CD4-positive, alpha-beta memory T cell (primary cell): ENCODE results near the gene AGPAT1. TPM values are rescaled to one million over a fixed set of nuclear protein-coding genes. Genes with fewer than 3 reads are reported as not detected.

ENCODE experiments used
- CTCF ChIA-PET: fragments of 350-600 bp; sonication (Branson Sonifier 250); formaldehyde crosslinking; loops from one replicate; lab custom pipeline; 2021; ENCODE audit warnings: inconsistent platforms; ENCODE audit not compliant: partially characterized antibody; lab: Charles Lee
- POLR2A ChIA-PET: fragments of 350-600 bp; sonication (Branson Sonifier 250); formaldehyde crosslinking; loops from one replicate; lab custom pipeline; 2021; ENCODE audit not compliant: partially characterized antibody; lab: Charles Lee
- DNase-seq, 5 donors: peaks; one replicate each; pipeline versions ENCODE4 v3.0.0 to v3.0.0-alpha.2; 2020 to 2022; ENCODE audit warnings: mixed read lengths in 1 of 5
- H3K27ac ChIP-seq: one replicate; pipeline ENCODE4 v1.7.0; 2013; ENCODE audit warnings: low read depth, low read length
- H3K27me3 ChIP-seq: 2 replicates; pipeline ENCODE4 v1.7.0; 2013; ENCODE audit warnings: mild to moderate bottlenecking, low read length, moderate library complexity; ENCODE audit not compliant: insufficient read depth
- H3K36me3 ChIP-seq: 2 replicates; pipeline ENCODE4 v1.7.0; 2013; ENCODE audit warnings: mild to moderate bottlenecking, low read length, moderate library complexity; ENCODE audit not compliant: insufficient read depth
- H3K4me1 ChIP-seq: 2 replicates; pipeline ENCODE4 v1.7.0; 2013; ENCODE audit warnings: mild to moderate bottlenecking, low read length, moderate library complexity; ENCODE audit not compliant: insufficient read depth
- H3K4me3 ChIP-seq, 2 donors: one replicate each; pipeline ENCODE4 v1.7.0; 2013; ENCODE audit warnings: low read length in 2 of 2, mild to moderate bottlenecking in 1 of 2
- H3K9me3 ChIP-seq, 2 donors: one replicate each; pipeline ENCODE4 v1.7.0; 2013; ENCODE audit warnings: low read length in 2 of 2, control low read depth in 1 of 2; ENCODE audit not compliant: control insufficient read depth in 1 of 2
- H3K27ac Mint-ChIP-seq, 7 donors: one replicate each; pipeline ENCODE4 v1.8.0; 2020 to 2021; ENCODE audit warnings: mixed read lengths in 7 of 7, mild to moderate bottlenecking in 6 of 7, inconsistent platforms in 3 of 7, moderate library complexity in 3 of 7
- H3K27me3 Mint-ChIP-seq, 2 donors: one replicate each; pipeline ENCODE4 v1.8.0; 2020 to 2021; ENCODE audit warnings: mixed read lengths in 2 of 2
- H3K36me3 Mint-ChIP-seq, 2 donors: one replicate each; pipeline ENCODE4 v1.8.0; 2020 to 2021; ENCODE audit warnings: mixed read lengths in 2 of 2, inconsistent platforms in 1 of 2, mild to moderate bottlenecking in 1 of 2
- H3K4me1 Mint-ChIP-seq, 4 donors: one replicate each; pipeline ENCODE4 v1.8.0; 2020 to 2021; ENCODE audit warnings: mixed read lengths in 4 of 4, mild to moderate bottlenecking in 1 of 4
- H3K4me3 Mint-ChIP-seq, 8 donors: one replicate each; pipeline ENCODE4 v1.8.0; 2020 to 2021; ENCODE audit warnings: mixed read lengths in 8 of 8, mild to moderate bottlenecking in 7 of 8, moderate library complexity in 6 of 8, inconsistent platforms in 3 of 8
- H3K9me3 Mint-ChIP-seq, 8 donors: one replicate each; pipeline ENCODE4 v1.8.0; 2020 to 2021; ENCODE audit warnings: mixed read lengths in 8 of 8, mild to moderate bottlenecking in 5 of 8, inconsistent platforms in 3 of 8, moderate library complexity in 1 of 8
- intact Hi-C: fragments of 100-400 bp; cut with micrococcal nuclease; formaldehyde crosslinking; loops from one replicate; pipeline ENCODE4 v1.15.1; 2023
- polyA plus RNA-seq, 2 donors: library from polyadenylated mRNA; unstranded; fragments of 300-500 nt; fragmentation: Illumina TruSeq; gene quantifications; one replicate each; pipeline ENCODE4 v1.2.3, GENCODE V29; 2021
- total RNA-seq, 2 experiments: library from RNA; stranded (reverse); gene quantifications; one replicate each; pipeline ENCODE4 v1.2.3, GENCODE V29; 2021

Gene AGPAT1, protein sequence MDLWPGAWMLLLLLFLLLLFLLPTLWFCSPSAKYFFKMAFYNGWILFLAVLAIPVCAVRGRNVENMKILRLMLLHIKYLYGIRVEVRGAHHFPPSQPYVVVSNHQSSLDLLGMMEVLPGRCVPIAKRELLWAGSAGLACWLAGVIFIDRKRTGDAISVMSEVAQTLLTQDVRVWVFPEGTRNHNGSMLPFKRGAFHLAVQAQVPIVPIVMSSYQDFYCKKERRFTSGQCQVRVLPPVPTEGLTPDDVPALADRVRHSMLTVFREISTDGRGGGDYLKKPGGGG
- total RNA-seq (10 to 100 TPM; 32.2 to 32.8 TPM), polyA plus RNA-seq (10 to 100 TPM; 15.3 to 16.4 TPM)

DNA sequence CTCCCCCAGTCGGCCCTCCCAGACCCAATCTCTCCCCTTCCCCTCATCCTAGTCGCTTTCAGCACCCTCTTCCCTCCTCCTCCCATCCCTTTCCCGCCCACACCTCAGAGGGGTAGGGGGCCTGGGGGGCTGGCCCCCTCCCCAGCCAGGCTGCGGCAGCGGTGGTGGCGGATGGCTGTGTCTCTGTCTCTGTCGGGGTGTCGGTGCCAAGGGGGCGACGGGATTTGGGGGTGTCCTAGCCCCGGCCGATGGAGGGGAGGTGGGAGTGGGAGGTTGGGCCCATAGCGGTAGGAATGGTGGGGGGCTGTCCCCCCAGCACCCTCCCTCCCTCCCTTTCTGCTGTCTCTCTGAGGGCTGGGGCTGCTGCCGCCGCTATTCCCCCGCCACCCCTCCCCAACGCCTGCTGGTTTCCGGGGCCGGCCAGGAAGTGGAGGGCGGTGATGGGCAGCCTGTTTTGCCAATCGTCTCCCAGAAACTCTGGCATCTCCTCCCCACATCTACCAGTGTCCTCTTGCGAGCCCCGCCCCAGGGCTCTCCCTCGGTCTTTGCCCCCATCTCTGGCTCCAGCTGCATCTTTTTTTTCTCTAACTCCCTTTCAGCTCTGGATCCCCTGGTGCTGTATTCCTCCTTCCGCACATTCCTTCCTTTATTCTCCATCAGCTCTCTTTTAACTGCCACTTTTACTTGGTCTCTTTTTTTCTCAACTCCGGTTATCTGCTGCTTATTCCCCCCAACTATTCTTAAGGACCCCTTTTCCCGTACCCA lies at the start of gene AGPAT1:
TSS of gene AGPAT1 (minus strand) at position 374 of the 765 bp plus-strand sequence. CDS start 4,588 bp downstream, outside the sequence.
- intact Hi-C loops: loop anchor here (1.0 to 5.0 kb wide), 4 partner anchors 22 to 796 kb away; partner anchors contain the start of genes EHMT2, GPANK1 and PPT2
- peak within 1 kb of the TSS; percentile 92 to 100 (median 96) for H3K4me3 Mint-ChIP-seq
- H3K36me3 ChIP-seq: peaks cover 4% of the 10 kb centered on the region
- peak within 1 kb of the TSS; percentile 74 to 87 for H3K4me3 ChIP-seq
- H3K27me3 Mint-ChIP-seq: no peaks in the 10 kb centered on the region
- H3K27ac ChIP-seq: peak within 1 kb of the TSS; percentile 91
- CTCF ChIA-PET: interaction anchor here (0.9 to 1.4 kb wide), 3 partner anchors 19 to 78 kb away, joined by 3 to 10 read pairs (median 6); no protein-coding TSS in a partner anchor
- H3K27me3 ChIP-seq: no peaks in the 10 kb centered on the region
- H3K27ac Mint-ChIP-seq: peak within 1 kb of the TSS; percentile 97 to 100 (median 99)
- H3K4me1 ChIP-seq: peaks cover 66% of the 10 kb centered on the region
- H3K9me3 ChIP-seq: no peaks in the 10 kb centered on the region
- peak; percentile 94 to 97 (median 95) for DNase-seq
- H3K9me3 Mint-ChIP-seq: no peaks in the 10 kb centered on the region
- H3K4me1 Mint-ChIP-seq: peaks cover 54 to 83% (median 69%) of the 10 kb centered on the region in 4 donors
- peaks cover 14 to 30% of the 10 kb centered on the region in 2 donors for H3K36me3 Mint-ChIP-seq
- POLR2A ChIA-PET: interaction anchor here (0.6 to 8.4 kb wide), 8 partner anchors 8 to 796 kb away, joined by 3 to 408 read pairs (median 6); partner anchors contain the start of genes ATF6B, EGFL8, FKBPL and GPSM3

DNA sequence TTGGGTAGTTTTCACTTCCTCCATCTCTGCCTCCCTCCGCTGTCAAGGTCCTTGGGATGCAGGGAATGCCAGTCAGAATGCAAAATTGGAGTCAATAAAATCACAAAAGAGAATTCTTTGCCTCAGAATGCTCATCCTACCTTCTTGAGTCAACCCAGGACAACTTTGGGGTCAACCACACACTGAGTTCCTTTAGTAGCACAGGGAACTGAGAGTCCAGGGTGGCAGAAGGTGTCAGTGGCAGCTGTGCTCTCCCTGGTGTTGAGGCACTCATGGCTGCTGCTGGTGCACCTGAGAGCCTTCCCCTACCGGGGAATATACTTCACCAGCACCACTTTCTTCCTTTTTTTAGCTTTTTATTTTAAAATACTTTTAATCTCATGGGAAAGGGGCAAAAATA lies 48.8 kb upstream of the AGPAT1 start:
- DNase-seq: no peak
- Histone ChIP-seq H3K36me3 (no peaks in the 10 kb centered on the region), H3K27me3 (no peaks in the 10 kb centered on the region), H3K4me3 (no peak overlapping the region), H3K9me3 (no peaks in the 10 kb centered on the region), H3K27ac (no peak overlapping the region), H3K4me1 (no peaks in the 10 kb centered on the region)
- intact Hi-C loops: no loop called here
- H3K4me1 Mint-ChIP-seq: peaks cover 0 to 4% (median 2%) of the 10 kb centered on the region in 4 donors
- POLR2A ChIA-PET: no interaction called here
- CTCF ChIA-PET: no interaction called here
- H3K4me3 Mint-ChIP-seq: no peak overlapping the region
- H3K36me3 Mint-ChIP-seq: no peaks in the 10 kb centered on the region
- H3K27ac Mint-ChIP-seq: peak overlapping the region in 2 of 7 donors; percentile 15 to 22
- H3K9me3 Mint-ChIP-seq: no peaks in the 10 kb centered on the region
- no peaks in the 10 kb centered on the region for H3K27me3 Mint-ChIP-seq

DNA sequence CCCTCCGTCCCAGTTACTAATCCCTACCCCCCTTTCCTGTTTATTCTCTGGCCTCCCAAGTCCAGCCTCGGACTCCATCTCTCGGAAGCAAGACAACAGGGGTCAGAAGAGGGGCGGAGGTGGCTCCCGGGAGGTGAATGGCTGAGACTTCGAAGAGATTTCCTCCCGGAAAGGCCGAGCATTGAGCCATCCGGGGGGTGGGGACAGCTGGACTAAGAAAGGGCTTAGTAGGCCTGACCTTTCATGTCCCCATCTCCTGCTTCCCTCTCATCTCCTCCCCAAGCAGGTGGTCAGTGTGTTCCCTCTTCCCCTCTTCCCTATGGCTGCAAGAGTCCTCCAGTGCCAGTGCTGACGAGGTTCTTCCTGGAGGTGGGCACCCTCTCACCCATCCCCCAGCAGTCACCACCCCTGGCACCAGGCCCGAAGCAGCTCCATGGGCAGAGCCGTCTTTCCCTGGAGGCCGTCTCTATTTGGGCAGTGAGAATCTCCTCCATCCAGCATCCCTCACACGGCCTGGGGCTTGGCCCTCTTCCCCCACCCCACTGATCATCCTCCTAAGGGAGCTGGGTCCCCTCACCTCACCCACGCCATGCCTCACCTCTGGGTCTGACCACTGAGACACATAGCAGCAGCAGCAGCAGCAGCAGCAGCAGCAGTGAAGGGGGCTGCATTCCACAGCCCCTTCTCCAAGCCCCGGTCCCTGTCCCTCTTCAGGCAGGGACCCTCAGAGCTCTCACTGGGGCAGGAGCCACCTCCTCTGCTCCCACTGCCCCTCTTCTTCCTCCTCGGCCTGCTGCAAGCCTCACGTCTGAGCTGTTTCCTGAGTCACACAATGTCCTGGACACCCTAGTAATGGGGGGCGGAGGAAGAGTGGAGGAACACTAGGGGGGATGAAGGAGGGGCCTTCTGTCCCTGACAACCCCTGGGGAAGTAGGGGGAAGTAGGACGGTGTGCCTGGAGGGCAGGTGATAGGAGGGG lies 47.7 kb upstream of the AGPAT1 start, which contains the start of gene NOTCH4:
TSS of gene NOTCH4 (minus strand) at position 810 of the 978 bp plus-strand sequence. CDS start at position 671, 139 bp downstream.
- peaks cover 0 to 4% (median 2%) of the 10 kb centered on the region in 4 donors for H3K4me1 Mint-ChIP-seq
- H3K9me3 Mint-ChIP-seq: no peaks in the 10 kb centered on the region
- ChIA-PET POLR2A (no interaction called here), CTCF (no interaction called here)
- no peaks in the 10 kb centered on the region for H3K36me3 Mint-ChIP-seq
- Histone ChIP-seq H3K27ac (no peak within 1 kb of the TSS), H3K27me3 (no peaks in the 10 kb centered on the region), H3K9me3 (no peaks in the 10 kb centered on the region), H3K4me1 (no peaks in the 10 kb centered on the region), H3K36me3 (no peaks in the 10 kb centered on the region), H3K4me3 (no peak within 1 kb of the TSS)
- peak within 1 kb of the TSS in 3 of 7 donors; percentile 15 to 60 (median 22) for H3K27ac Mint-ChIP-seq
- no peak for DNase-seq
- no peak within 1 kb of the TSS for H3K4me3 Mint-ChIP-seq
- intact Hi-C loops: no loop called here
- no peaks in the 10 kb centered on the region for H3K27me3 Mint-ChIP-seq

DNA sequence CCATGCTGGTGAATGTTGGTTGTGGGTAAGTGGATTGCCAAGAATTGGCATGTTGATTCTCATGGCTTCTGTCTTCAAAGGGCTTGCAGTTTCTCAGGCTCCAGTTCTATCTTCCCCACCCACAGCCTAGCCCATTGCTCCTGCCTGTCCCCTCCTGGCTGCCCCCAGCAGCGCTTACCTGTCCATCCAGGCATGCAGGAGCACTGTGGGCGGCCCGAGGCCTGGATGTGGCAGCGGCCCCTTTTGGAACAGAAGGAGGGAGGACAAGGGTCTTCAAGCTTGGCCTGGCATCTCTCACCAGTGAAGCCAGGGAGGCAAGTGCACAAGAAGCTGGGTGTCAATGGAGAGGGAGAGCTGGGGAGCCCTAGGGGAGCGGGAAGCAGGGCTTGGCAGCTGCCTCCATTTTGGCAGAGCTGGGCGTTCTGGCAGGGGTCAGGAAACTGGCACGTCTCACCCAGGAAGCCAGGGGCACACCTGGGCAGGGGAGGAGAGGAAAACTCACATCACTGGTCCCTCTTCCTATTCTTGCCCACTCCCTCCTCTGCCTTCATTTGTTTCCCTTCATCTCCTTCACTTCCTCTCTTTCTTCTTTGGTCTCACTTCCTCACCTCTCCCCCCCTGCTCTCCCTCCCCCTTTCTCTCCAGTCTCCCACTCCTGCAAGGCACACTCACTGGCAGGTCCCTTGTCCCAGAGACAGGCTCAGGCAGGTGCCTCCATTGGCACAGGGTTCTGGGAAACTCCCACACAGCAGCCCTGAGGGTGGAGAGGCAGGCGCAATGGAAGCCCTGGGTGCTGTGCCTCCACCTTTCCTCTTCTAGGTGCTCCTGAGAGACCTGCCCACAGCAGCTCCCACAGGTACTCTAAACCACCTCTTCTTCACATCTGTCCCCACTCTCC lies 46.7 kb upstream of the AGPAT1 start:
- no peaks in the 10 kb centered on the region for H3K27me3 ChIP-seq
- POLR2A ChIA-PET: no interaction called here
- no peaks in the 10 kb centered on the region for H3K4me1 ChIP-seq
- Mint-ChIP-seq H3K27me3 (no peaks in the 10 kb centered on the region), H3K4me3 (no peak overlapping the region), H3K27ac (no peak overlapping the region), H3K4me1 (peaks cover 0 to 4% (median 2%) of the 10 kb centered on the region in 4 donors), H3K9me3 (no peaks in the 10 kb centered on the region), H3K36me3 (no peaks in the 10 kb centered on the region)
- no peaks in the 10 kb centered on the region for H3K9me3 ChIP-seq
- intact Hi-C loops: no loop called here
- no peaks in the 10 kb centered on the region for H3K36me3 ChIP-seq
- H3K27ac ChIP-seq: no peak overlapping the region
- DNase-seq: no peak
- CTCF ChIA-PET: no interaction called here
- H3K4me3 ChIP-seq: no peak overlapping the region

DNA sequence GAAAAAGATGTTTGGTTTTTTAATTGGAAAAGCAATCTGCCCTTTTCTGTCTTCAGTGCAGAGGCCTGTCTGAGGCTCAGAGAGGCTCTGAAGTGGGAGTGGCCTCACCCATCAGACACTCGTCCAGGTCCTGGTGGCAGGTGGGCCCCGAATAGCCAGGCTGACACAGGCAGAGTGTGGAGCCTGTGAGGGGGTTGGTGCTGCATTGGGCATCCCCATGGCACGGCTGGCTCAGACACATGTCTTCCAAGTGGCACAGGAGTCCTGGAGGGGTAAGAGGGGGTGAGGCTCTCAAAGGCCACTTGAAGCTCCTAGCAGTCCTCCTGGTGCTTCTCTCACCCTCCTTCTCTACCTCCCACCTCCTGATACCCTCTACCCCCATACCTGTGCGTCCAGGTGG lies 44.1 kb upstream of the AGPAT1 start:
- intact Hi-C loops: no loop called here
- no peak overlapping the region for H3K4me3 Mint-ChIP-seq
- no peaks in the 10 kb centered on the region for H3K27me3 Mint-ChIP-seq
- H3K27ac ChIP-seq: no peak overlapping the region
- peaks cover 0 to 4% (median 3%) of the 10 kb centered on the region in 4 donors for H3K4me1 Mint-ChIP-seq
- H3K9me3 ChIP-seq: no peaks in the 10 kb centered on the region
- no peaks in the 10 kb centered on the region for H3K36me3 Mint-ChIP-seq
- ChIA-PET POLR2A (no interaction called here), CTCF (no interaction called here)
- DNase-seq: no peak
- no peaks in the 10 kb centered on the region for H3K4me1 ChIP-seq
- H3K4me3 ChIP-seq: no peak overlapping the region
- H3K36me3 ChIP-seq: no peaks in the 10 kb centered on the region
- H3K27ac Mint-ChIP-seq: no peak overlapping the region
- H3K9me3 Mint-ChIP-seq: no peaks in the 10 kb centered on the region
- no peaks in the 10 kb centered on the region for H3K27me3 ChIP-seq

DNA sequence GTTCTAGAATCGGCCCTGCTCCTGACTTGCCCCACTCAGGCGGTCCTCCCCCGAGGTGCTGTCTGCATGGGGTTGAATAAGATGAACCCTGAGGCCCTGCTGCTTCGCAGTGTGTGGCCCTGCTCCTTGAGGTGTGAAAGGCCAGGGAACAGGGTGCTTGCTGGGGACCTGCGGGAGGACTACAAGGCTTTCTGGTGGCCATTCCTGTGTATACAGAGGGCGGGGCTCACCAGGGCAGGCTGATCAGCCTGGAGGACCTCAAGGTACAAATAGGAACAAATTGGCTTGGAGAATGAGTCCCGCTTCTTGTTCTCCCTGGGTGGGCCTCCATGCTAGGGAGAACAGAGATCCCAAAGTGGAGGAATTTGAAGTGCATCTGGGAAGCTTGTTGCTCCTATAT lies 42.3 kb upstream of the AGPAT1 start:
- H3K27me3 ChIP-seq: no peaks in the 10 kb centered on the region
- H3K9me3 Mint-ChIP-seq: no peaks in the 10 kb centered on the region
- no peak overlapping the region for H3K27ac Mint-ChIP-seq
- no peaks in the 10 kb centered on the region for H3K36me3 ChIP-seq
- no peaks in the 10 kb centered on the region for H3K4me1 ChIP-seq
- H3K36me3 Mint-ChIP-seq: no peaks in the 10 kb centered on the region
- no peaks in the 10 kb centered on the region for H3K27me3 Mint-ChIP-seq
- H3K9me3 ChIP-seq: no peaks in the 10 kb centered on the region
- DNase-seq: no peak
- ChIA-PET CTCF (interaction anchor here (0.8 kb wide), 1 partner anchor 36 kb away, joined by 3 read pairs; no protein-coding TSS in a partner anchor), POLR2A (no interaction called here)
- H3K27ac ChIP-seq: no peak overlapping the region
- H3K4me3 ChIP-seq: no peak overlapping the region
- peaks cover 0 to 6% (median 4%) of the 10 kb centered on the region in 4 donors for H3K4me1 Mint-ChIP-seq
- intact Hi-C loops: no loop called here
- H3K4me3 Mint-ChIP-seq: no peak overlapping the region
